Muscle layer of duodenum (tissue), 2 donors: Measurements from ENCODE around the gene ASF1B.
"Not testable (repeated sequence)": the region's sequence is repeated elsewhere in the genome, so short reads cannot be mapped to it uniquely, and the experiment has no call there.

Experiments
- H3K27ac ChIP-seq: one replicate; pipeline ENCODE4 v1.7.0; 2013; ENCODE audit warnings: mild to moderate bottlenecking, low read length
- H3K27me3 ChIP-seq: one replicate; pipeline ENCODE4 v1.7.0; 2013; ENCODE audit warnings: low read depth, mild to moderate bottlenecking, control low read depth, low read length
- H3K36me3 ChIP-seq, 2 donors: one replicate each; pipeline ENCODE4 v1.7.0; 2013; ENCODE audit warnings: low read length in 2 of 2, control low read depth in 1 of 2, mild to moderate bottlenecking in 1 of 2; ENCODE audit not compliant: insufficient read depth in 2 of 2, control insufficient read depth in 1 of 2
- H3K4me1 ChIP-seq, 2 donors: one replicate each; pipeline ENCODE4 v1.7.0; 2013; ENCODE audit warnings: low read length in 2 of 2, mild to moderate bottlenecking in 2 of 2, control low read depth in 1 of 2, moderate library complexity in 1 of 2; ENCODE audit not compliant: insufficient read depth in 2 of 2, control insufficient read depth in 1 of 2
- H3K4me3 ChIP-seq, 2 donors: one replicate each; pipeline ENCODE4 v1.7.0; 2013; ENCODE audit warnings: low read length in 2 of 2, low read depth in 1 of 2, mild to moderate bottlenecking in 1 of 2
- H3K9me3 ChIP-seq, 2 donors: one replicate each; pipeline ENCODE4 v1.7.0; 2013; ENCODE audit warnings: low read length in 2 of 2, control low read depth in 1 of 2, mild to moderate bottlenecking in 1 of 2; ENCODE audit not compliant: control insufficient read depth in 1 of 2
- donor health status: healthy.

Gene ASF1B

DNA sequence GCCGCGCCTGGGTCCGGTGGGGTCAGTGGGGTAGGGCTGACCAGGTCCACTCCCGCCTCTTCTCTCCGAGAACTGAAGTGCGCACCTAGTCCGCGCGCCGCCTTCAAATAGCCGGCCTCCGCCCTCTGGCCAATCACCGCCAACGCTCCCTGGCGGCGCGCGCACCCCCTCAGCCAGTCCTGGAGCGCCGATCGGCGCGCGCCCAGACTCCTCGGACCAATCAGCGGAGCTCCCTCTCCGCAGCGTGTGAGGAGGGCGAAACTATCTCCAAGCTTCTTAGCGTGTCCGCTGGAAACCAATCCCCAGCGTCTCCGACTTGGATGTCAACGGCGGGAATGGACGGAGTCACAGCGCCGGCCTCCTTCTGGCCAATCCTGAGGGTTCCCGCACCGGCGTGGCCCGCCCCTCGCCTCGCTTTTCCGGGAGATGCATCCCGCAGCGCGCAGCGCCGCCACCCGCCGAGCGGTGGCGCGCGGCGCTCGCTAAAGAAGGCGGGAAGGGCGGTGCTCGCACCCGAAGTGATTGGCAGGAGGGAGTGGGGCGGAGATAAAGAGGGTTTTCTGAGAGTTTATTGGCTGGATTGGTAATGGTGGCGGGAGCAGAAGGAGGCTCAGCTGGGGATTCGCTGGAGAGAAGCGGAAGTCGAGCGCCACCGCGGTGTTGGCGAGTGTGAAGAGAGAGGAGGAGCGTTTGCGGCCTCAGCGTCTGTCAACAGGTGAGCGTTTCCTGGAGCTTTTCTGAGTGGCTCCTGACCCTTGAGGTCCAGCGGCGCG lies at the start of gene ASF1B:
ASF1B (minus strand) TSS at position 81 of the 773 bp plus-strand sequence. CDS start 133 bp downstream, outside the sequence.
- Histone ChIP-seq H3K27ac (peak within 1 kb of the TSS; percentile 83), H3K4me1 (peaks cover 7 to 20% of the 10 kb centered on the region in 2 donors), H3K36me3 (no peaks in the 10 kb centered on the region), H3K9me3 (no peaks in the 10 kb centered on the region), H3K4me3 (peak within 1 kb of the TSS; percentile 68 to 84), H3K27me3 (no peaks in the 10 kb centered on the region)

DNA sequence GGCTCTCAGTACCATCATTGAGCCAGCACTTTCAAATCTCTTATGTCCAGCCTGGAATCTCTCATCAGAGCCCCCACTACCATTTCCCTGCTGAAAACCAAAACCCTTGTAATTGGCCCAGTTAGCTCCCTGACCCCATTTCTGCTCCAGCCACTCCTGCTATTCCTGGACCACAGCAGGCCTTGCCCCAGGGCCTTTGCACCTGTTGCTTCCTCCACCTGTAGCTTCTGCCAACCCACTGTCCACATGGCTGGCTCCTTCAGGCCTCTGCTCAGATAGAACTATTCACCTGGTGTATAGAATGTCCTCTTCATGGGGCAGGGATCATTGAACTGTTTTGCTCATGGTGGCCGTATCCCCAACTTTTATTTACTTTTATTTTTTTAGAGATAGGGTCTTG lies 49.3 kb upstream of the ASF1B start:
- not testable (repeated sequence) for H3K36me3 ChIP-seq, H3K4me1 ChIP-seq, H3K27me3 ChIP-seq, H3K4me3 ChIP-seq, H3K27ac ChIP-seq, H3K9me3 ChIP-seq

DNA sequence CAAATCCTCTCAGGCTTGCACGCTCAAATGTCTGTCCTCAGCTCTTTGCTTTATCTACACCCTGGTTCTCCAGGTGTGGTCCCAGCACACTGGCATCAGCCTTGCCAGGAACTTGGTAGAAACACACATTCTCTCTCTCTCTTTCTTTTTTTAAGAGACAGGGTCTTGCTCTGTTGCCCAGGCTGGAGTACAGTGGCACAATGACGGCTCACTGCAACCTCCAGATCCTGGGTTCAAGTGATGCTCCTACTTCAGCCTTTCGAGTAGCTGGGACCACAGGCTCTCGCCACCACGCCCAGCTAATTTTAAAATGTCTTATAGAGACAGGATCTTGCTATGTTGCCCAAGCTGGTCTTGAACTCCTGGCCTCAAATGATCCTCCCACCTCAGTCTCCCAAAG lies 48.8 kb upstream of the ASF1B start:
- Histone ChIP-seq H3K27me3 (no peaks in the 10 kb centered on the region), H3K4me3 (no peak overlapping the region), H3K27ac (no peak overlapping the region), H3K36me3 (no peaks in the 10 kb centered on the region), H3K4me1 (peaks cover 0 to 5% of the 10 kb centered on the region in 2 donors), H3K9me3 (no peaks in the 10 kb centered on the region)

DNA sequence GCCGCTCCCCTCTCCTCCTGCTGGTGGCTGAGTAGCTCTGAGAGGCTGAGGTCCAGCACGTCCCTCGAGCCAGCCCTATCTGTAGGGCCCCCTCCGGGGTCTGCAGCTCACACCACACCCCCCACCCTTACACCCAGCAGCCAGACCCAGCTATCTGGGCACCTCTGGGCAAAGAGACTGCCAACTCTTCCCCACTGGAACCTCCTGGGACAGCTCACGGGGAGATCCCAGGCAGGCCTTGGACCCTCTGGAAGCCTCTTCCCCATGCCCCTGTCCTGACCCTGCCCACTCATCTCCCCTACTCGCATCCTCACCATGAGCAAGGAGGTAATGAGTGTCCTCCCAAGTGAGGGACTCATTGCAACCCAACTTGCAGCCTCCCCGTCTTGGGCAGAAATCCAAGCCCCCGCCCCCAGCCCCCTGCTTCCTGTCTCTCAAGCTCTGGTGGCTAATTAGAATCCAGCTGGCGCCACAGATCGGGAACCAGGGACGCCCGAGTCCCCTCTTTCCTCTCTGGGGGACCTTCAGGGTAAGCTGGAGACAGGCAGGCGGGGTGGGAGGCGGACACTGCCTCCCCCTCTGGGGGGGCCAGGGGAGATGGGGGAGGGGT lies 47.5 kb upstream of the ASF1B start:
- no peaks in the 10 kb centered on the region for H3K27me3 ChIP-seq
- H3K9me3 ChIP-seq, result no peaks in the 10 kb centered on the region
- H3K36me3 ChIP-seq, result no peaks in the 10 kb centered on the region
- no peak overlapping the region for H3K27ac ChIP-seq
- peaks cover 0 to 5% of the 10 kb centered on the region in 2 donors for H3K4me1 ChIP-seq
- no peak overlapping the region for H3K4me3 ChIP-seq

DNA sequence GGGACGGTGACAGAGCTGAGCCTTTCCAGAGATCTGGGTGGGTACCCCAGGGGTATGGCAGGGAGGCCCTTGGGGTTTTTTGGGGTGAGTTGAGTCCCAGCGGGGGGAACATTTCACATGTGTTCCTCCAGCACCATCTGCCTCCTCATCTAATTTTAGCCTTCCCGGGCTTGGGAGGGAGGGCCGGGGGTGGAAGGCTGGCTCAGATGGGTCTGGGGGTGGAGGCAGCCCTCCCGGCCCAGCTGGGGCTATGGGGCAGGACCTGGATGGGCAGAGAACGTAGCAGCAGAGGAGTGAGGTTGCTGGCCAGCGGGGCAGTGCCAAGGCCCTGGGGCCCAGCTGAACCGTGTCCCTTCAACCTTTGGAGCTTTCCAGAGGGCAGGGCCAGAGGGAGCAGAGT lies 46.1 kb upstream of the ASF1B start:
- Histone ChIP-seq H3K4me1 (peaks cover 0 to 5% of the 10 kb centered on the region in 2 donors), H3K9me3 (no peaks in the 10 kb centered on the region), H3K36me3 (peaks cover 0 to 6% of the 10 kb centered on the region in 2 donors), H3K27ac (no peak overlapping the region), H3K27me3 (no peaks in the 10 kb centered on the region), H3K4me3 (no peak overlapping the region)

DNA sequence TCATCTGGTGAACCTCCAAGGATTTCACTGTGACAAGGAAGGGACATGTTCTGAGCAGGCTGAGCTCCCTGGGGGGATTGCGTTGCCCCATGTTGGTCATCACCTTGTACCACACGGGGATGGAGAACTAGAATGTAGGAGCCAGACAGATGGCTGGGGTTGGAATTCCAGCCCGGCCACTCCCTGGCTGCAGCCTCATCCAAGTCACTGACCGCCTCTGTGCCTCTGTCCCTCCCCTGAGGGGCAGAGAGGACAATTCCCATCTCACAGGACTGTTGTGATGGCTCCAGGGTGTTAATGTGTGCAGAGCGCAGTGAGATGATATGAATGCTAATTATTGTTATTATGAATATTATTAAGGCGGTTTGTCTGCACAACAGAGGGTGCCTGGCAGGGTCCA lies 45.5 kb upstream of the ASF1B start:
- Histone ChIP-seq H3K27ac (no peak overlapping the region), H3K27me3 (no peaks in the 10 kb centered on the region), H3K9me3 (no peaks in the 10 kb centered on the region), H3K36me3 (peaks cover 0 to 12% of the 10 kb centered on the region in 2 donors), H3K4me3 (no peak overlapping the region), H3K4me1 (peaks cover 0 to 5% of the 10 kb centered on the region in 2 donors)

DNA sequence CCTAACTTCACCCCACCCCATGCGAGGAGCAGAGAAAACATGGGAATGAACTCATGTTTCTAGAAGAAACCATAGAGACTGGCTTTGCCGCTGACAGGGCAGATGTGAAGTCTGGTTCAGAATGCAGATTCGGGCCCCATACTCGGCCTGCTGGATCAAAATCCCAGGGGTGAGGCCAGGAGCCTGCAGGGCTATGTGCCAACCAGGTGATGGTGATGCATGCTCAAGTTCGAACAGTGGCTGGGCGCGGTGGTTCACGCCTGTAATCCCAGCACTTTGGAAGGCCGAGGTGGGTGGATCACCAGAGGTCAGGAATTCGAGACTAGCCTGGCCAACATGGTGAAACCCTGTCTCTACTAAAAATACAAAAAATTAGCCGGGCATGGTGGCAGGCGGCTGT lies 44.8 kb upstream of the ASF1B start:
- H3K9me3 ChIP-seq, H3K27ac ChIP-seq, H3K4me3 ChIP-seq, H3K27me3 ChIP-seq, H3K4me1 ChIP-seq: not testable (repeated sequence)
- H3K36me3 ChIP-seq, result peaks cover 0 to 19% of the 10 kb centered on the region in 2 donors

DNA sequence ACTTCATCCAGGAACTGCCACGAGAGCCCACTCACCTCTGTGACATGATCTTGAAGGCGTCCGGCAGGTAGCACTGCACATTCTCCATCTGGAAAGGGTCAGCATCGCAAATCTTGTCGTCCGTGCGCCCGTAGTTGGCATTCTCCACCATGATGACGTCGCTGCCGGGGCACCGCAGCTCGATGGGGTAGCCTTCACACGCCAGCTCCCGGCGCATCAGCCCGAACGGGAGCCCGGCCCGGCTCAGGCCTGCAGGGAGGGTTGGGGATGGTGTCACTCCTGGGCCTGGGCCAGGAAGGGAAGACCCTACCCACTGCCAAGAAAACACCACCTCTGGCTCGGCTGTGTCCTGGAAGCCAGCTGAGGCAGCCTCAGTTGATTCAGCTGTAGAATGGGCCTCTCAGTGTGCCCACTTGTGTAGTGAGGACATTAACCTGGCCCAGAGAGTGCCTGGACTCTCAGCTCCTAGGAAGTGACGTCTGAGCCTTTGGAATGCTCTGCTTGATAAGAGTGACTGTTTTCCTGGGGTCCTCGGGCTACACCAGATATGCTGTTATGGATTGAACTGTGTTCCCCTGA lies 41.2 kb upstream of the ASF1B start:
- H3K9me3 ChIP-seq, result no peaks in the 10 kb centered on the region
- peaks cover 0 to 31% of the 10 kb centered on the region in 2 donors for H3K36me3 ChIP-seq

DNA sequence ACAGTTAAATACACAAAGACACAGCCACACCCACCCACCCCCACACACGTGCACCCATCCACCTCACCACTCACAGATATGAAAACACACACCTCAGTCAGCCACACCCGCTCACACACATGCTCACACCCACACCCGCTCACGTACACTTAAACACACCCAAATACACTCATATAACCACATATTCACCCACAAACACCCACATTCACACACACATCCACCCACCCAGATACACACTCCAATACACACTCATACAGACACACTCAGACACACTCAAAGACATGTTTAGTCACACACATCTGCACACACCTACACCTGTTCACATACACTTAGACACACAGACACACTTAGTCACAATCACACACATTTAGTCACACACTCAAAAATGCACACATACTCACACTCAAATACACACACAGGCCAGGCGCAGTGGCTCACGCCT lies 39.0 kb upstream of the ASF1B start:
- Histone ChIP-seq H3K36me3 (peaks cover 8 to 49% of the 10 kb centered on the region in 2 donors), H3K27me3 (no peaks in the 10 kb centered on the region), H3K4me1 (no peaks in the 10 kb centered on the region), H3K9me3 (no peaks in the 10 kb centered on the region), H3K27ac (no peak overlapping the region), H3K4me3 (no peak overlapping the region)

More for the DNA sequence above, 41.2 kb upstream of the ASF1B start:
- Histone ChIP-seq H3K4me1 (no peaks in the 10 kb centered on the region), H3K4me3 (no peak overlapping the region), H3K27ac (no peak overlapping the region), H3K27me3 (no peaks in the 10 kb centered on the region)

DNA sequence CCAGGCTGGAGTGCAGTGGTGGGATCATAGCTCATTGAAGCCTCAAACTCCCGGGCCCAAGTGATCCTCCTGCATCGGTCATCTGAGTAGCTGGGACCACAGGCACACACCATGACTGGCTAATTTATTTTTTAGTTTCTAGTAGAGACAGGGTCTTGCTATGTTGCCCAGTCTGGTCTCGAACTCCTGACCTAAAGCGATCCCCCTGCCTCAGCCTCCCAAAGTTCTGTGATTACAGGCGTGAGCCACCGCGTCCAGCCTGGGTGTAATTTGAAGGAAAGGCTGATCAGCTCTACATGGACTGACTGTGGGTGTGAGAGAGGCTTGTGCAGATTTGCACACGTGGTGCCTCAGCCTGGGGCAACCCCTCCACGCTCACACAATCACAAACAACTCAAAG lies 38.5 kb upstream of the ASF1B start:
- peaks cover 13 to 54% of the 10 kb centered on the region in 2 donors for H3K36me3 ChIP-seq
- no peak overlapping the region for H3K4me3 ChIP-seq
- H3K27ac ChIP-seq, result no peak overlapping the region
- H3K27me3 ChIP-seq, result no peaks in the 10 kb centered on the region
- H3K9me3 ChIP-seq, result no peaks in the 10 kb centered on the region
- no peaks in the 10 kb centered on the region for H3K4me1 ChIP-seq

DNA sequence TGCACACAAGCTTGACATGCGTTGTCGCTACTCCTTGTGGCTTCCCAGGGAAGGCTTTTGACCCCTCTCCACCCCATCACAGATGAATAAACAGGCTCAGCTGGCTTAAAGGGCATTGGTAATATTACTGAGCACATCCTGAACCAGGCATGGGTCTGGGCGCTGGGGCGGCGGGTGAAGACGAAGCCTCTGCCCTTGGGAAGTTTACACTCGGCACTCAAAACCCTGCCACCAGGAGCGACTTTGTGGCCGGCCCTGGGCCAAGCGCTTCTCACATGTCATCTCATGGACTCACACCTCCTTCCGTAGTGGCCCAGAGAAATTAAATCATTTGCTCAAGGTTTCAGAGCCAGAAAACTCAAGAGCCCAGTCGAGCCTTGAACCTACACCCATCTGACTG lies 32.6 kb upstream of the ASF1B start:
- Histone ChIP-seq H3K36me3 (peaks cover 16 to 43% of the 10 kb centered on the region in 2 donors), H3K4me3 (no peak overlapping the region), H3K27ac (no peak overlapping the region), H3K9me3 (no peaks in the 10 kb centered on the region), H3K4me1 (peaks cover 0 to 18% of the 10 kb centered on the region in 2 donors), H3K27me3 (no peaks in the 10 kb centered on the region)
